H1 (cell line): ENCODE measurements around the gene IFT25.

Experiments used
- MAFK ChIP-seq: IDR thresholded peaks from 2 replicates; pipeline ENCODE4 v1.6.1; 2012; ENCODE audit warnings: low read depth, mild to moderate bottlenecking, improper control_type of control experiment, low read length
- SUZ12 ChIP-seq: fragments of 200-600 bp; sonication (generic); IDR thresholded peaks from 2 replicates; pipeline ENCODE4 v1.6.1; 2012; ENCODE audit warnings: mild to moderate bottlenecking, inconsistent platforms, low read length, moderate library complexity, mixed read lengths
- TCF12 ChIP-seq: IDR thresholded peaks from 2 replicates; pipeline ENCODE4 v1.6.1; 2011; ENCODE audit warnings: low read depth, mild to moderate bottlenecking, low read length

DNA sequence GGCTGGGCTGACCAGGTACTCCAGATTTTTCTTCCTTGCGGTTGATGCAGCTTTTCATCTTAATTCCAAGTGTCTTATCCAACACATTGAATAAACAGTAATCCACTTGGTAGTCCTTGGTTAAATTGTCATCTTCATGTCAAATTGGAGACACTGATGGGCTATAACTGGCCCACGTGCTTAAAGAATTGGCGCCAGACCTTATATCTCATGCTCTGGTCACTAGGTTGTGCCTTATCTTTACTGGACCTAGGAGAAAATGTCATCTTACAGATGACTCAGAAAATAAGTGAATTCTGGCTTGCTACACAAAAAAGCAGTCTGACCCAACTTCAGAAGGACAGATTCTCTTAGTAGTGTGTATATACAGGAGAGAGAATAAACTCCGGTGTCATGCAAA is 16.9 kb upstream of the IFT25 start:
- TF ChIP-seq TCF12 (no peak), MAFK (no peak), SUZ12 (no peak)
